ENCODE results near the gene ZKSCAN1.
A peak's percentile ranks its signal among the peaks of the same experiment; 100 is the strongest.

ZKSCAN1 gene

DNA sequence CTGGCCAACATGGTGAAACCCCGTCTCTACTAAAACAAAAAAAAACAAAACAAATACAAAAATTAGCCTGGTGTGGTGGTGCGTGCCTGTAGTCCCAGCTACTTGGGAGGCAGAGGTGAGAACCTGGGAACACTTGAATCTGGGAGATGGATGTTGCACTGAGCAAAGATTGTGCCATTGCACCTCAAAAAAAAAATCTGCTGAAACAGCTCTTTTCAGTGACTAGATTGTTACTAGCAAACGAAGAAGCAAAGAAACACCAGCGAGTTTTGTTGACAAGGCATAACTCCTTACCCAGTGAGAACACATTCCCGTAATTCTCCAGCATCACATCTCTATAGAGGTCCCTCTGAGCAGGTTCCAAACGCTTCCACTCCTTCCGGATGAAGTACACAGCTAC is 59.4 kb downstream of the ZKSCAN1 start:
- H3K9ac ChIP-seq (ENCODE audit: low read depth in 1 of 2, low read length in 2 of 2) = no peak overlapping the region
- no peaks in the 10 kb centered on the region for H3K27me3 ChIP-seq (ENCODE audit: control insufficient read depth in 2 of 2, insufficient read depth in 2 of 2, low read length in 2 of 2)
- no peak overlapping the region for H3K4me3 ChIP-seq (ENCODE audit: low read length in 2 of 2)
- no peak overlapping the region for H3K27ac ChIP-seq (ENCODE audit: low read depth in 2 of 2, low read length in 2 of 2)
- peaks cover 15 to 16% of the 10 kb centered on the region in 2 donors for H3K9me3 ChIP-seq (ENCODE audit: control insufficient read depth in 2 of 2, low read length in 2 of 2)
- H3K4me1 ChIP-seq (ENCODE audit: control insufficient read depth in 2 of 2, insufficient read depth in 2 of 2, low read length in 2 of 2) = peaks cover 19 to 25% of the 10 kb centered on the region in 2 donors
- peaks cover 70 to 73% of the 10 kb centered on the region in 2 donors for H3K36me3 ChIP-seq (ENCODE audit: control insufficient read depth in 2 of 2, insufficient read depth in 2 of 2, low read length in 2 of 2)

DNA sequence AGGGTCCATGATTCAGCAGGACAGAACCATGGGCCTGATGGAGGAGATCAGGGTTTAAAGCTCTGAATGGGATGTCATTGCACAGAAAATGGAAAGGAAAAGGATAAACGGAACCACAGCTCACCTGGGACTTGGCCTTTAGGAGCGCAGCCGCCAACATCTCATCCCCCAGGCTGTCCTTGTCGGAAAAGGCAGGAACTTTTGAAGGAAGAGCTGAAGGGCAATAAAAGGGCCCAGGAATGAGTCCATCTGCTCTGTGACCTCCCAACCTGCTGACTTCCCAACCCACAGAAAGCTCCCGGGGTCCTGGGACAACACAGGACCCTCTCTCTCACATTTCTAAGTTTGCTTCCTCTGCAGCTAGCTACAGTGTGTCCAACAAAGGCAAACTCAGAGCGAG is 60.0 kb downstream of the ZKSCAN1 start:
- Histone ChIP-seq H3K9ac (ENCODE audit: low read depth in 1 of 2, low read length in 2 of 2) (no peak overlapping the region), H3K27ac (ENCODE audit: low read depth in 2 of 2, low read length in 2 of 2) (no peak overlapping the region), H3K4me3 (ENCODE audit: low read length in 2 of 2) (no peak overlapping the region), H3K27me3 (ENCODE audit: control insufficient read depth in 2 of 2, insufficient read depth in 2 of 2, low read length in 2 of 2) (no peaks in the 10 kb centered on the region), H3K4me1 (ENCODE audit: control insufficient read depth in 2 of 2, insufficient read depth in 2 of 2, low read length in 2 of 2) (peaks cover 23 to 29% of the 10 kb centered on the region in 2 donors), H3K36me3 (ENCODE audit: control insufficient read depth in 2 of 2, insufficient read depth in 2 of 2, low read length in 2 of 2) (peaks cover 67% of the 10 kb centered on the region in 2 donors), H3K9me3 (ENCODE audit: control insufficient read depth in 2 of 2, low read length in 2 of 2) (peaks cover 15 to 16% of the 10 kb centered on the region in 2 donors)

DNA sequence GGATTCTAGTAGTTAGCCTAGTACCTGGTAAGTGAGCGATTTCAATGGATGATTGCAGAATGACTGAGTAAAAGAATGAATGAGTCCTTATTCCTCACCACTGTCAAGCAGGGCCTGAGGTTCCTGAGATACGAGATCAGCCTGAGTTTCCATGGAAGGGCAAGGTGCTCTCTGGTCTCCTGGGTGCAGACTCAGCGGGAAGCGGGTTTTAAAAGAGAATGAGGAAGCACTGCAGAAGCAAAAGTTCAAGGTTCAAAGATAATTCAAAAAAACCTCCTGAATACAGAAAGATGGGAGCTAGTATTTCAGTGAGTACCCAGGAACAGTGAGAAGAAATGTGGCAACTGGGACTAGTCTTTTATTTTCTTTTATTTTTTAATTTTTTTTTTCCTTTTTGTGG is 61.8 kb downstream of the ZKSCAN1 start:
- Histone ChIP-seq H3K9me3 (ENCODE audit: control insufficient read depth in 2 of 2, low read length in 2 of 2) (peaks cover 5 to 6% of the 10 kb centered on the region in 2 donors), H3K36me3 (ENCODE audit: control insufficient read depth in 2 of 2, insufficient read depth in 2 of 2, low read length in 2 of 2) (peaks cover 49 to 50% of the 10 kb centered on the region in 2 donors), H3K4me1 (ENCODE audit: control insufficient read depth in 2 of 2, insufficient read depth in 2 of 2, low read length in 2 of 2) (peaks cover 23 to 34% of the 10 kb centered on the region in 2 donors), H3K27ac (ENCODE audit: low read depth in 2 of 2, low read length in 2 of 2) (no peak overlapping the region), H3K9ac (ENCODE audit: low read depth in 1 of 2, low read length in 2 of 2) (no peak overlapping the region), H3K4me3 (ENCODE audit: low read length in 2 of 2) (no peak overlapping the region), H3K27me3 (ENCODE audit: control insufficient read depth in 2 of 2, insufficient read depth in 2 of 2, low read length in 2 of 2) (no peaks in the 10 kb centered on the region)

DNA sequence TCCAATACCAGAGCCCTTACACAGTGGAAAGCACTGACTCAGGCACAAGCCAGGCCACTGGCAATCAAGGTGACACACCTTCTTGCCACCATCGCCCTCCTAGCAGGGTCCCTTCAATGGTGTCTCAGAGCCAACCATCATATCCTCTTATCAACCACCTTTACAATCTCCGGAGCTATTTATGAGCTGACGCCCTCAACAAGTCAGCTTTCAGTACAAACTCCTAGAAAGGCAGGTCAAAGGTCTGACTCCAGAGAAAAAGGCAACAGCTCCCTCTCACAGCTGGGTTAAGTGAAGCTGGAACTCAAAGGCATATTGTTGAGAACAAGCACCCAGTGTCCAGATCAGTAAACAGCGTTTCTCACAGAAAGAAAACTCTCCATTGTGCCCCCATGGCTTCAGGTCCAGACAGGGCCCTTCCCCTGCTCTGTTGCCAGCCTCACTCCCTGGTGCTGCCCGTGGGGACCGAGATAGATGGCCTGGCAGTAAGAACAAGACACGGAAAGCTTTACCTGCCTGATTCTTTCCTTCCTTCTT is 63.7 kb downstream of the ZKSCAN1 start:
- Histone ChIP-seq H3K27me3 (ENCODE audit: control insufficient read depth in 2 of 2, insufficient read depth in 2 of 2, low read length in 2 of 2) (no peaks in the 10 kb centered on the region), H3K36me3 (ENCODE audit: control insufficient read depth in 2 of 2, insufficient read depth in 2 of 2, low read length in 2 of 2) (peaks cover 31% of the 10 kb centered on the region in 2 donors), H3K9me3 (ENCODE audit: control insufficient read depth in 2 of 2, low read length in 2 of 2) (no peaks in the 10 kb centered on the region), H3K4me1 (ENCODE audit: control insufficient read depth in 2 of 2, insufficient read depth in 2 of 2, low read length in 2 of 2) (peaks cover 31 to 41% of the 10 kb centered on the region in 2 donors), H3K27ac (ENCODE audit: low read depth in 2 of 2, low read length in 2 of 2) (peak overlapping the region; percentile 85 to 88), H3K9ac (ENCODE audit: low read depth in 1 of 2, low read length in 2 of 2) (peak overlapping the region; percentile 54 to 68), H3K4me3 (ENCODE audit: low read length in 2 of 2) (peak overlapping the region; percentile 56 to 65)

DNA sequence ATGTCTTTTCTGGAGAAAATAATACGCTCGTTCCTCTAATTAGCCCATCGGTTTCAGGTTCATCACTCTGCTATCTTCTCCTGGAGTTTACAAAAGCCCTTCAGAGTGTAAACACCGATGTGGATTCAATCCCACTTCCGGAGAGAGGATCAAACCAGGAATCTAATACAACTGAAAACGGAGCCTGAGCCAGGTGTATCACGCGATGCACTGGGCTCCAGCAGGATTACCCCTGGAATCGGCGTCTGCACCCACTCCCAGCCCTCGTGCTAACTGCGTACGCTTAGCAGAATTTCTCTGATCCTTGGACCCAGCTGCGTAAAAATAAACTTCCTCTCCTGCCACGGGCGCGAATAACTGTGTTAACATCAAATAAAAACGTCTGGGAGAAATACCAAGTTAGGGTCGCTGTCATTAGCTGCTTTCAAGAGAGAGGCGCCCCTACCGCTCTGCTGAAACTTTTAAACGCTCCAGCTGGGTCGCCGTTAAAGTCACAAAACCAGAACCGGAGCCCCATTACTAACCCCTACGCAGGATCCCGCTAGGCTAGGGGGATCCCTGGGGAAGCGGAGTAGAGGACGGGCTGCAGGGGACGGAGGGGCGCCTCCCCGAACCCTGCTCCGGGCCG is 65.6 kb downstream of the ZKSCAN1 start:
- peak overlapping the region; percentile 95 to 100 for H3K4me3 ChIP-seq (ENCODE audit: low read length in 2 of 2)
- H3K27ac ChIP-seq (ENCODE audit: low read depth in 2 of 2, low read length in 2 of 2) = peak overlapping the region; percentile 85 to 88
- H3K9ac ChIP-seq (ENCODE audit: low read depth in 1 of 2, low read length in 2 of 2) = peak overlapping the region; percentile 95 to 99
- H3K4me1 ChIP-seq (ENCODE audit: control insufficient read depth in 2 of 2, insufficient read depth in 2 of 2, low read length in 2 of 2) = peaks cover 31 to 41% of the 10 kb centered on the region in 2 donors
- H3K27me3 ChIP-seq (ENCODE audit: control insufficient read depth in 2 of 2, insufficient read depth in 2 of 2, low read length in 2 of 2) = no peaks in the 10 kb centered on the region
- H3K9me3 ChIP-seq (ENCODE audit: control insufficient read depth in 2 of 2, low read length in 2 of 2) = no peaks in the 10 kb centered on the region
- peaks cover 13% of the 10 kb centered on the region in 2 donors for H3K36me3 ChIP-seq (ENCODE audit: control insufficient read depth in 2 of 2, insufficient read depth in 2 of 2, low read length in 2 of 2)

DNA sequence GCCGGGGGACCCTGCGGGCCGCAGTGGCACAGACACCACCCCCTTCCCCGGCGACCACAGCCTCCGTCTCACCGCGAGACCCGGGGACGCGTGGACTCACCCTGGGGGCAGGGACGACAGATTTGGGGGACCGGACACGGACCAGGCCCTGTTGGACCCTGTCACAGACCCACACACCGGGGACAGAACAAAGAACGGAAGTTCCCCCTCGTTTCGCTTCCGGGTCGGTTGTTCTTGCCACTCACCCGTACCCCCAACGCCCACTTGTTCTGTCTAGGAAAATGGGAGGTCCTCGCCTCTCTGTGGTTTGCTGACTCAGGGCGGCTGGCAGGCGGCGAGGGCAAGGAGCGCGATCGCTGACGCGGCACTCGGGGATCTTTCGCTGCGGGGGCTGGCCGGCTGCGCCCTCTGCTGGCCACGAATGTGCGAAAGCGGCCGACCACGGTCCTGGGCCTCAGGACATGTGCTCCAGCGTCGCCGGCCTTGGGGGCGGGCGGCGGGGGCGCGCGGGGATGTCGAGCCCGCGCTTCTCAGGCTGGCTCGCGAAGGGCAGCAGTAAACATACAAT is 66.2 kb downstream of the ZKSCAN1 start, which contains the start of gene ZNF3:
TSS of gene ZNF3 (minus strand) at position 189 of the 568 bp plus-strand sequence. CDS start 4,366 bp downstream, outside the sequence.
- H3K4me1 ChIP-seq (ENCODE audit: control insufficient read depth in 2 of 2, insufficient read depth in 2 of 2, low read length in 2 of 2) = peaks cover 30 to 41% of the 10 kb centered on the region in 2 donors

DNA sequence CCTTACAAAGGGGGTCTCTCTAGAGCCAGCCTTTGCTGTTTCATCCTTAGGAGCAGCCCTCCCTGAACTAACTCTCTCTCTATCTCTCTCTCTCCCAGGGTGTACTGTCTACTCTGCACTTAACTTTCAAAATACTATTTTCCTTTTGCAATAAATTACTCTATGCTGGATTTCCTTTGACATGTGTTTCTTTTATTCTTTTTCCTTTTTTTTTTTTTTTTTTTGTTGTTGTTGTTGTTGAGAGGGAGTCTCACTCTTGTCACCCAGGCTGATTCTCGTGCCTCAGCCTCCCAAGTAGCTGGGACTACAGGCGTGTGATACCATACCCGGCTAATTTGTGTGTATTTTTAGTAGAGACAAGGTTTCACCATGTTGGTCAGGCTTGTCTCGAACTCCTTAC is 67.6 kb downstream of the ZKSCAN1 start:
- H3K9me3 ChIP-seq (ENCODE audit: control insufficient read depth in 2 of 2, low read length in 2 of 2) = no peaks in the 10 kb centered on the region
- H3K27ac ChIP-seq (ENCODE audit: low read depth in 2 of 2, low read length in 2 of 2) = peak overlapping the region; percentile 76 to 85
- peaks cover 3% of the 10 kb centered on the region in 2 donors for H3K36me3 ChIP-seq (ENCODE audit: control insufficient read depth in 2 of 2, insufficient read depth in 2 of 2, low read length in 2 of 2)
- no peaks in the 10 kb centered on the region for H3K27me3 ChIP-seq (ENCODE audit: control insufficient read depth in 2 of 2, insufficient read depth in 2 of 2, low read length in 2 of 2)
- H3K4me3 ChIP-seq (ENCODE audit: low read length in 2 of 2) = no peak overlapping the region
- peaks cover 20 to 33% of the 10 kb centered on the region in 2 donors for H3K4me1 ChIP-seq (ENCODE audit: control insufficient read depth in 2 of 2, insufficient read depth in 2 of 2, low read length in 2 of 2)
- no peak overlapping the region for H3K9ac ChIP-seq (ENCODE audit: low read depth in 1 of 2, low read length in 2 of 2)

More for the DNA sequence above, 66.2 kb downstream of the ZKSCAN1 start, which contains the start of gene ZNF3:
- Histone ChIP-seq H3K4me3 (ENCODE audit: low read length in 2 of 2) (peak within 1 kb of the TSS; percentile 95 to 100), H3K27me3 (ENCODE audit: control insufficient read depth in 2 of 2, insufficient read depth in 2 of 2, low read length in 2 of 2) (no peaks in the 10 kb centered on the region), H3K36me3 (ENCODE audit: control insufficient read depth in 2 of 2, insufficient read depth in 2 of 2, low read length in 2 of 2) (peaks cover 8 to 9% of the 10 kb centered on the region in 2 donors), H3K9ac (ENCODE audit: low read depth in 1 of 2, low read length in 2 of 2) (peak within 1 kb of the TSS; percentile 95 to 99), H3K9me3 (ENCODE audit: control insufficient read depth in 2 of 2, low read length in 2 of 2) (no peaks in the 10 kb centered on the region), H3K27ac (ENCODE audit: low read depth in 2 of 2, low read length in 2 of 2) (peak within 1 kb of the TSS; percentile 85 to 88)

DNA sequence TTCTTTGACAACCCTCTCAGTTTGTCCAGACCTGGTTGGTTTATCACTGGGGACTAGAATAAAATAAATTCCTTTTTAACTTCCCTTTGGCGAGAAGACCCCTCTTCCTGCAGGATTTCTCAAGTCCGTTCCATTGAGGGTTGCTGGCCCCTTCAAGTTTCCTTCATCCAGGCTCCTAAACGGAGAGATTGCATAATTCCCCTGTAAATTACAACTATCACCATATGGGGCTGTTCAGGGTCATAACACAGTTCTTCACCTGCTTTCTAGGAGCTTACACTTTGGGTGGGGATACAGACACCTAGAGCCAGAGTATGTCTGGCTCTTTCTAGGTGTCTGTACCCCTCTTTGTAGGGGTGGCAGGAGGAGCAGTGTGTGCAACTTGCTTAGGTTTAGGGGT is 70.1 kb downstream of the ZKSCAN1 start:
- no peaks in the 10 kb centered on the region for H3K27me3 ChIP-seq (ENCODE audit: control insufficient read depth in 2 of 2, insufficient read depth in 2 of 2, low read length in 2 of 2)
- no peak overlapping the region for H3K27ac ChIP-seq (ENCODE audit: low read depth in 2 of 2, low read length in 2 of 2)
- no peak overlapping the region for H3K9ac ChIP-seq (ENCODE audit: low read depth in 1 of 2, low read length in 2 of 2)
- H3K4me3 ChIP-seq (ENCODE audit: low read length in 2 of 2) = no peak overlapping the region
- peaks cover 3 to 5% of the 10 kb centered on the region in 2 donors for H3K36me3 ChIP-seq (ENCODE audit: control insufficient read depth in 2 of 2, insufficient read depth in 2 of 2, low read length in 2 of 2)
- peaks cover 20 to 23% of the 10 kb centered on the region in 2 donors for H3K4me1 ChIP-seq (ENCODE audit: control insufficient read depth in 2 of 2, insufficient read depth in 2 of 2, low read length in 2 of 2)
- no peaks in the 10 kb centered on the region for H3K9me3 ChIP-seq (ENCODE audit: control insufficient read depth in 2 of 2, low read length in 2 of 2)

DNA sequence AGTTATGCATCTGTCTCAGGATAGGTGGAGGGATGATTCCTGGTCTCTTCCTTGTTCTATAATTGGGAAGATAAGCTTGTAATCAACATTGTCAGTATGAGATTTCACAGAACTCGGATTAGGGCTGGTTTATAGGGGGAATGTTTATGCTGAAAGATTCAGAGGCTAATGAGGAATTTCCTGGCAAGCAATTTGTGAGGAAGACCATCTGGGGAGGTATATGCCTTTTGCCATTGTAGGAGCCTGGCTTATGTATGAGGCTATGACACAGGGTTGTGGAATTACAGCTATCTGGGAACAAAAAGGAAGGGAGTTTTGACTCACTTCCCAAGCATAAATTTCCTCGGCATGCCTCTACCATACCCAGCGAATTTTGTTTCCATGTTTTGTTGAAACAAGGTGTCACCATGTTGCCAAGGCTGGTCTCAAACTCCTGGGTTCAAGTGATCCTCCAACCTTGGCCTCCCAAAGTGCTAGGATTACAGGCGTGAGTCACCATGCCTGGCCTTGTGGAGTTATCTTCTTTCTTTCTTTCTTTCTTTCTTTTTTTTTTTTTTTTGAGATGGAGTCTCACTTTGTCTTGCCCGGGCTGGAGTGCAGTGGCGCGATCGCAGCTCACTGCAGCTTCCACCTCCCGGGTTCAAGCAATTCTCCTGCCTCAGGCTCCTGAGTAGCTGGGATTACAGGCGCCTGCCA is 71.8 kb downstream of the ZKSCAN1 start:
- Histone ChIP-seq H3K4me3 (ENCODE audit: low read length in 2 of 2) (no peak overlapping the region), H3K36me3 (ENCODE audit: control insufficient read depth in 2 of 2, insufficient read depth in 2 of 2, low read length in 2 of 2) (peaks cover 19 to 22% of the 10 kb centered on the region in 2 donors), H3K27me3 (ENCODE audit: control insufficient read depth in 2 of 2, insufficient read depth in 2 of 2, low read length in 2 of 2) (no peaks in the 10 kb centered on the region), H3K9me3 (ENCODE audit: control insufficient read depth in 2 of 2, low read length in 2 of 2) (no peaks in the 10 kb centered on the region), H3K9ac (ENCODE audit: low read depth in 1 of 2, low read length in 2 of 2) (no peak overlapping the region), H3K27ac (ENCODE audit: low read depth in 2 of 2, low read length in 2 of 2) (peak overlapping the region; percentile 44 to 45), H3K4me1 (ENCODE audit: control insufficient read depth in 2 of 2, insufficient read depth in 2 of 2, low read length in 2 of 2) (peaks cover 18 to 20% of the 10 kb centered on the region in 2 donors)
